HG03280 (cell line): Measurements from ENCODE around the gene NRTN.

ENCODE experiments used
- ATAC-seq: cut with Tn5 transposase; IDR thresholded peaks from one replicate; pipeline ENCODE4 v1.9.1; 2021; ENCODE audit warnings: mild to moderate bottlenecking, moderate library complexity; ENCODE audit not compliant: unreplicated experiment

Gene NRTN

DNA sequence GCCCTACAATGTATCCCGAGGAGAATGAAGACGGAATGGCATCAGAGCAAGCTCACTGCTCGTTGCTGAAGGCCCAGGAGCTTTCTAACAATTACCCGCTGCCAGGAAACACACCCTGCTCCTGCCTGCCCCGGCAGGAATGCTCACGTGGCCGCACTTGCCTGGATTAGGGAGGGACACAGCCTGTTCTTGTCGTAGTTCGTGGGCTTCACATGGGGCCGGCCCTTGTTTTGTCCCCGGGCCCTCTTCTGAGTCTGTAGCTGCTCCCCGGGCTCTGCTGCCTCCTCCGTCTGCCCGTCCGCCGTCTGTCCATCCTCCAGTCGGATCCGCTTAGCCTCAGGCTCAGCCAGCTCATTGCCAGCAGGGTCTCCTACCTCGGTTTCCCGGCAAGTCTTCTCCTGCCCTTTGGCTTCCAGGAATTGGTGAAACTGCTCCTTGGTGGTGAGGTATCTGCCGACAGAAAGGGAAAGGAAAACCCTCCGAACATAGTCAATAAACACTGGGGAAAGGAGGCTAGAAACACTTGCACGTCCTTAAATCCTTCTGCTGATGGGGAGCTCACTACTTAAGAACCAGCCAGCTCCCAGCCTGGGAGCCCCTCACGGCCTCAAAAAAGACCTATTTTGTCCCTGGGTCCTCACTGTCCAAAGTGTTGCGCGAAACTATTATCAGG lies 14.8 kb upstream of the NRTN start:
- ATAC-seq = no peak

DNA sequence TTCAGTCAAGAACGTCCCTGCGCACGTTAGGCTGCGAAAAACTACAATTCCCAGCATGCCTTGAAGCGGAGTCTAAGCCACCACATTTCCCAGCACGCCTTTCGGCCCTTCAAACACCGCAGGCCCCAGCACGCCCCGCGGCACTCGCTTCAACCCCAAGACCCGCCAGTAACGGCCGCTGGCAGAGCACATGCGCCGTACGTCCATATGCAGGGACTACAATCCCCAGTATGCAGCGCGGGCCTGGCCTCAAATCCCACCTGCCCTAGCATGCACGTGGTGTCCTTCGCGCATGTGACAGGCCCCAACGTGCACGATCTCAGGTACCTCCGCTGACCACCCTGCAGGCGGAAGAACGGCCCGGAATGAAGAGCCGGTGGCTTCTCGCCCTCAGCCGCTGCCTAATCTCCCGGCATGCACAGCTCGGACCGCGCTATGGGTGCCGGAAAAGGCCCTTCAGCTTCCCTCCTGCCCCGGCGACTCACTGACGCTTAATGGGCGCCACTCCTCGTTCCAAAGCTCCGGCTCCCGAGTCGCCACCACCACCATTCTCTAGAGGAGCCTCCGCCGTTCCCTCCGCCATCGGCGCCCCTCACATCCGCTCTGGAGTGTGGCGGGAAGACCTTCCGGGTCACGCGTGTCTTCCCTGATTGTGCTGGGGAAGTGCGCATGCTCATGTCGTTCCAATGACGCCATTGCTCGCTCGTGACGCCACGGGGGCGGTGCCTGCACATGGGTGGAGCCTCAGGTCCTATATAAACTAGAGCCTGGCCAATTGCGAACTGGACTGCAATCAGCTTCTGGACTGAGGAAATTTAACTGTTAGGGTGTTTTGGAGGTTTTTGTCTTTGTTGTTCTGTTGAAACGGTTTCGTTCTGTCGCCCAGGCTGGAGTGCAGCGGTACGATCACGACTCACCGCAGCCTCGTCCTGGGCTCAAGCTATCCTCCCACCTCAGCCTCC lies 14.0 kb upstream of the NRTN start, which contains the start of gene DUS3L:
Gene DUS3L, minus strand, starts transcription at position 605 of the 962 bp plus-strand sequence. Its CDS starts 22 bp downstream, at position 583.
- peak; percentile 90 for ATAC-seq

DNA sequence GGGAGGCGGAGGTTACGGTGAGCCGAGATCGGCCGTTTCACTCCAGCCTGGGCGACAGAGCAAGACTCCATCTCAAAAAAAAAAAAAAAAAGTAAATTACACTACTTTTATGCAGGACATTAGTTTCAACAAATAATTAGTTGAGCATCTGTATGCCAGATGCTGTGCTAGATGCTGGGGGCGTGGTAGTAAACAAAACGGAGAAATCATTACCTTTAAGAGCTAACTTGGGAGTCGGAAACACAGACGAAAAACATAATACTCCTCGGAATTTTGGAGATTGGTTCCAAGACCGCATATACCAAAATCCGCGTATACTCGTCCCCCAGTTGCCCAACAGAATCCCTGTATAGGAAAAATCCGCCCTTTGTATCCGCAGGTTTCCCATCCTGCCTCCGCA lies 12.6 kb upstream of the NRTN start:
- no peak for ATAC-seq

DNA sequence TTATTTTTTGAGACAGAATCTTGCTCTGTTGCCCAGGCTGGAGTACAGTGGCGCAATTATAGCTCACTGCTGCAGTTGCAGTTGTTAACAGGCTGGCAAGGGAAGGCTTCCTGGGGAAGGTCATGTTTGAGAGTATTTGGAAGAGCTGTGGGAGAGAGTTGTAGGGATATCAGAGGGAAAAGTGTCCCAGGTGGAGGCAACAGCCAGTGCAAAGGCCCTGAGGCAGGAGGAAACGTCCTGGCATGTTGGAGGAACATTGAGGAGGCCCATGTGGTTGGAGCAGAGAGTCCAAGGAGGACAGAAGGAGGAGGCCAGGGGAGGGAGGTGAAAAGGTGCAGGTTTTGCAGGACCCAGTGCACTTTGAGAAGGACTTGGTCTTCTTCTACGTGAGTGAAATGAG lies 11.7 kb upstream of the NRTN start:
- ATAC-seq = no peak

DNA sequence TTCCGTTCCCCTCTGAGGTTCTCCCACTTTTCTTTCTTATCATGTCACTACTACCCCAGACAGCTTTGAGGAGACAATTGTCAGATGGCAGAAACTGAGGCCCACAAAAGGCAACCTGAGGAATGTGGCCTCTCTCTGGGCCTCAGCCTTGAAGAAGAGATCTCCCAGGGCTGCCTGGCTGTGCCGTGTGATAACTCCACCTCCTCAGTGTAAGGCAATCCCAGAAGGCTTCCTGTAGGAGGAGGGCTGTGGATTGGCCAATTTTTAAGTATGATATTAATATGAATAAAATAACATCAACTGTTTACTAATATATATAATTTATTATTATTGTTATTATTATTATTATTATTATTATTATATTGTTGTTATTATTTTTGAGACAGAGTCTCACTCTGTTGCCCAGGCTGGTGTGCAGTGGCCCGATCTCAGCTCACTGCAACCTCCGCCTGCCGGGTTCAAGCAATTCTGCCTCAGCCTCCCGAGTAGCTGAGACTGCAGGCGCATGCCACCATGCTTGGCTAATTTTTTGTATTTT lies 9.4 kb upstream of the NRTN start:
- no peak for ATAC-seq

DNA sequence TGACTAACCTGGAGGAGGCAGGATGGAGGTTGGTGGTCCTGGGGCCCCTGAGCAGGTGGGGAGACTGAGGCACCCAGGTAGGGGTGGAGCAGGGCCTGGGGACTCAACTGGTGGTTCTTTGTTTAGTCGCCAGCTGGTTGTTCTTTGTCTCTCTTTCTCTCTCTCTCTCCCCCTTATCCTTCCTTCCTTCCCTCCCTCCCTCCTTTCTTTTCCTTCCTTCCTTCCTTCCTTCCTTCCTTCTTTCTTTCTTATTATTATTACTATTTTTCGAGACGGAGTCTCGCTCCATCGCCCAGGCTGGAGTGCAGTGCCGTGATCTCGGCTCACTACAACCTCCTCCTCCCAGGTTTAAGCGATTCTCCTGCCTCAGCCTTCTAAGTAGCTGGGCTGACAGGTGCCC lies 6.6 kb upstream of the NRTN start:
- ATAC-seq = no peak

DNA sequence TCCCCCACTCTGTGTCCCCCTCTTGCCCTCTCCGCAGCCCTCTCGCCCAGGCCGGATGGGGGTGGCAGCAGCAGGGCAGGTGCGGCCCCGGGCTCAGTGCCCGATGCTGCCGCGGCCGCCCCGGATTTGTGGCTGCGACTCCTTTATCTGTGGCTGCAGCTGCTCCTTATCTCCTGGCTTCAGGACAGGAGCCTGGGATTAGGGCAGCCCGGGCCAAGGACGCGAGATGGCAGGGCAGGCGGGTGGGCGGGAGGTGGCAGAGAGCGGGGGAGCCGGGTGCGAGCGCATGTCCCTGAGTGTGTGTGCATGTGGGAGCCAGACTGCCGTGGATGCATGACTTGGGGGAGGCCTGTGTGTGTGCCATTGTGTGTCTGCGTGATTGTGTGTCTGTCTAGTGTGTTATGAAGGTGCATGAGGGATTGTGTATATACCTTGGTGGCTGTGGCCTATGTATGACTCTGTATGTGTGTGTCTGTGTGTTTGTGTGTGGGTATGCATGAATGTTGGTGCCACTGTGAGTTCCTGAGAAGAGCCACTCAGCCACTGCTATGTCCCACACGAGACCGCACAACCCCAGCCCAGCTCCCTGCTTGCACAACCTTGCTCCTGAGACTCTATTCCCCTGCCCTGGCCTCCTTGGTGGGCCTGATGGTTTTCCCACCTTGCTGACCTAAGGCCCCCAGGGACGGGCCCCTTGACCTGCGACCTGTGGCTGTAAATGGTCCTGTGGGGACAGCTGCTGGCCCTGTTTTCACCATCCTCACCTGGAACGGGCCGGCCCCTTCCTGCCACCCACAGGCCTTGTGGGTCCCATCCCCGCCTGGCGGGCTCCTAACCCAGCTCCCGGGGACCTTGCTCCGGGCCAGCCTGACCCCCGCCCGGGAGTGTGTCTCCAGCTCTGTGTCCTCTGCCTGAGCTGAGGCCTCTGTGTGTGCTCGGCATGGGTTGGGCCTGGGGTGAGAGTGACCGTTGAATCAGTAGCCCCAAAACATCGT lies 5.3 kb upstream of the NRTN start:
- ATAC-seq = no peak

DNA sequence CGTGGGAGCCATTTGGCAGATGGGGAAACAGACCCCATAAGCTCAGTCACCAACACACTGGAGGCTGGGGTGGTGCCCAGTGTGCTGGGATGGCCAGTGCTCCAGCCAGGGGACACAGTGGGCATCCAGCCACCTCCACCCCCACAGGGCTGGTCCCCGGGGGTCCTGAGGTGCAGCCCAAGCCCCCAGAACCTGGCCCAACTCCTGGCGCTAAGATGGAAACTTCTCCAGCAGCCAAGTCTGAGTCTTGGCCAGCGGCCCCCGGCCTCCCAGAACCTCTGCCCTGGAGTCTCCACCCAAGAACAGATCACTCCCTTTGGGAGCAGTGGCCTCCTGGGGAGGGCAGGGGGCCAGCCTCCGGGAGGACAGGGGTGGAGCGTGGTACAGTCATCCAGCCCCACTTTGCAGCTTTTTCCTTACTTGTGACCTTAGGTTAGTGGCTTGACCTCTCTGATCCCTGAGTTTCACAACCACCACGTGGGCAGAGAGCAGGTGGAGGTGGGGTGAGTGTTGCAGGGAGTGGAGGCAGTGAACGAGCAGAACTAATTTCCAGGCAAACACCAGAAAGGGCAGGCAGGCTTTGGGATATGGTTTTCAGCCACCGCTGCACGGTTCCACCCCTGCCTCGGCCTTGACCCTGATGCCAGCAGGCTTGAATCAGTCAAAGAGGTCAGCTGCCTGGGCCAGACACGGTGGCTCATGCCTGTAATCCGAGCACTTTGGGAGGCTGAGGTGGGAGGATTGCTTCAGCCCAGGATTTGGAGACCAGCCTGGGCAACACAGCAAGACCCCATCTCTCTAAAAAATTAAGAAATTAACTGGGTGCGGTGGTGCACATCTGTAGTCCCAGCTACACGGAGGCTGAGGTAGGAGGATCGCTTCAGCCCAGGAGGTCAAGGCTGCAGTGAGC lies 4.3 kb upstream of the NRTN start:
- ATAC-seq = no peak

DNA sequence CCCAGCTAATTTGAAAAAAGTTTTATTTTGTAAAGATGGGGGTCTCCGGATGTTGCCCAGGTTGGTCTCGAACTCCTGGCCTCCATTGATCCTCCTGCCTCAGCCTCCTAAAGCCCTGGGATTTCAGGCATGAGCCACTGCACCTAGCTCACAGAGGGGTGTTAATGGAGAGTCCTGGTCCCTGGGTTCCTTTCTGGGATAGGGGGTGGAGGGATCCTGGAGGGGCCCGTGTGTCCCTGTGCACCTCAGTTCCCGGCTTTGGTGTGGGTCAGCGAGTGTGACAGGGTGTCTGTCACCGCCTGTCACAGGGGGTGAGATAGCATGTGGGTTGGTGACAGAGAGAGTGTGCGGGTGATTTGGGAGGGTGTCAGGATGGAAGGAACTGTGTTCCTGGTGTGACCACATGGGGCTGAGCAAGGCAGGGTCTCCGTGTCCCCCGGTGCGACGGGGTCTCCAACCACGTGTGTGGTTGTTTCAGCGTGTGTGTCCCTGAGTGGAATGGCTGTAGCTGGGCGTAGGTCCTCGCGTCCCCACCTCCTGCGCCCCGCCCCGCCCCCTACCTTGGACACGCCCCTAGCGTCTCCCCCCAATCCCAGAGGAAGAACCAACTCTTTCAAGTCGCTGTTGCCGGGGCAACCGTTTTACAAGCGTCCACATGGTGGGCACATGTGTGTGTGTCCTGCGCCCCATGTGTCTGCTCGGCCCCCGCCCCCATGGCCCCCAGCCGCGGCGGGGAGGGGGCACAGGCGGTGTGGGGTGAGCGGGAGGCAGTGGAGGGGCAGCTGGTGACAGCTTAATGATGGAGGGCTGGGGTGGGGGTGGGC lies 2.9 kb upstream of the NRTN start:
- ATAC-seq = no peak

DNA sequence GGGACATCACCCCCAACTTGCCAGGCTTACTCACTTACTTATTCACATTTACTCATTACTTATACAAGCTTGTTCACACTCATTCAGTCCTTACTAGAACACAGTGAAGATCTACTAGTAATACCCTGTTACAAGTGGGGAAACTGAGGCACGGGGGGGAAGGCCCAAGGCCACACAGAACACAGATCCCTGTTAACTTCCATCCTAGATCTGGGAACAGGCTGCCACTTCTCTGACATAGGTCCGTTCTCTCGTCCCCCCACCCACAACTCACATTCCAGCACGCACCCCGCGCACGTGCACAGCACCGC lies 1.5 kb upstream of the NRTN start:
- no peak for ATAC-seq

DNA sequence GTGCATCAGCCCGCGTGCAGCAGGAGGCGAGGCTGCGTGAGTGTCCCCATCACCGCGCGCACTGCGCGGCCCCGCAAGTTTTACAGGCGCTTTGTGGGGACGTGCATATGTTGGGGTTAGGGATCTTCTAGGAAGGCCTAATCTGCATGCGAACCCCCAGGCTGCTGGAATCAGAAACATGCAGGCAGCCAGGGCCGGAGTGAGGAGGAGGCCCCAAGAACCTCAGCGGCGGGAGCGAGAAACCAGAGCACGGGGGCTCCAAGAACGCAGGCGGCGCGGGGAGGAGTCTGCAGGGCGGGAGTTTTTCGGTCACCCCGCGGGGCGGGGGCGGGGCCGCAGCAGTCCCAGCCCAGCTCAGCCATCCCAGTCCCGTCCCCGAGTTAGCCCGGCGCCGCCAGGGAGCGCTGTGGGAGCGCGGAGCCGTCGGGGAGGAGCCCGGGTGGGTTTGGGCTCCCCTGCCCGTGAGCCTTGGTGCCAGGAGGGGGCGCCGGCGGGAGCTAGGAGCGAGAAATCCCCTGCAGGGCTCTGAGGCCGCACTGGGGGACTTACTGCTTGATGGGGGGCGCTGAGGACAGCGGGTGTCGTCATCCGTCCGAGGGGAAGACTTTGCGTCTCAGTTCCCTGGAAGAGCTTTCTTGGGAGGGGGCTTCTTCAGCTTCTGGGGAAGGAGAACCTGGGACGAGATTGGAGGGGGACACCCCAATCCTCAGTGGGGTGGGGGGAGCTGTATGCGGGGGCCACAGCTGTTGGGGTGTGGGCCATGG lies 933 bp upstream of the NRTN start:
- peak; percentile 79 for ATAC-seq

DNA sequence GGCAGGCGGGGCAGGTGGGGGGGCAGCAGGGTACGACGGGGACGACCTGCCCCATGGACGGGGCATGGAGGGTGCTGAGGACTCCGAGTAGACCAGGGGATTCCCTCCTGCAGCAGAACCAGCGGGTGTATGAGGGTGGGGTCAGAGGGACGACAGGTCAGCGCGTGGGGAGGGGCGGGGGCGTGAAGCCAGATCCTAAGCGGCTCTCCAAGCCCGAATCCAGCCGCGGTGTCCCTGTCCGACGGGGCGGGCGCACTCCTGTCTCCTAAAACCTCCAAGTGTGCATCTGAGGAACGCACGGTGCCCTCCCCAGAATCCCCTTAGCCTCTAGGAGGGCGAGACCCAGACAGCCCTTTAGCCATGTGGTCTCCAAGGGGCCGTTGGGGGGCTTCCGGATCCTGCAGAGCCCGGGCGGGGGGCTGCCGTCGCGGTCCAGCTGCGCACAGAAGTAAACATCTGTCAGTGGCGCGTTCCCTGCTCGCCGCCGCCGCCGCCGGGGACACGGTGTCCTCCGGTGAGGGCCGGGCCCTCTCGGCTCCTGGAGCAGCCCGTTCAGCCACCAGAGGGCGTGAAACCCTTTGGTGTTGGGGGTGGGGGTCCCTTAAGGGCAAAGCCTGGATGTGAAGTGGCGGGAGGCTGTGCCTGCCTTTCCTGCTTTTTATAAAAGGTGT lies 730 bp downstream of the NRTN start:
- ATAC-seq = no peak

DNA sequence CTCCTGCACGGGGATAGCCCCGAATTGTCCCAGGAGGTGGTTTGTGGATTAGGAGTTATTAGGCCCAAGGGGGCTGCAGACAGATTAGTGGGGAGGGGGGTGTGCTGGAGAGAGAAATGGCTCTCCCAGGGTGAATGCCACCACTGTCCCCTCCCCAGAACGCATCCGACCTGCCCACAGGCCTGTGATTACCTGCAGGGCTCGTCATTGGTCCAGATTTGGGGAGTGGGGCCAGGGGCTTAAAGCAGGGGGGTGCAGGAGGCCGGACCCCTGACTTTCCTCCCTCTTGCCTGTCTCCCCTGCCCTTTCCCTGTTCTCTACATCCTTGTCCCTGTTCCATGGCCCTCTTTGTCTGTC lies 1.2 kb downstream of the NRTN start:
- no peak for ATAC-seq

DNA sequence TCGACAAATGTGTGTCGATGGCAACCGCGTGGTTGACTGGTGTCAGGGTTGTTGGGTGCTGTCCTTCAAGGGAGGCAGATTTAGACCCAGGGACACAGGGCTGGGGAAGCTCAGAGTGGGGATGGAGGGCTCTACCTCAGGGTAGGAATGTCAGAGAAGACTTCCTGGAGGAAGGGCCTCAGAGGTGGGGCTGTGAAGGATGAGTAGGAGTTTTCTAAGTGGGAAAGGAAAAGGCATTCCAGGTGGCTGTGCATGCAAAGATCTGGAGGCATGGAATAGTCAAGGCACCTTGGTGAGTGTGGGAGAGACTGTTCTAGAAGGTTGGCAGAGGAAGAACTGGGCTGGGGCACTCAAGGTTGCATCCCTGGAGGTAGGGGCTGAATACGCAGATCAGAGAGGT lies 2.0 kb downstream of the NRTN start:
- no peak for ATAC-seq

DNA sequence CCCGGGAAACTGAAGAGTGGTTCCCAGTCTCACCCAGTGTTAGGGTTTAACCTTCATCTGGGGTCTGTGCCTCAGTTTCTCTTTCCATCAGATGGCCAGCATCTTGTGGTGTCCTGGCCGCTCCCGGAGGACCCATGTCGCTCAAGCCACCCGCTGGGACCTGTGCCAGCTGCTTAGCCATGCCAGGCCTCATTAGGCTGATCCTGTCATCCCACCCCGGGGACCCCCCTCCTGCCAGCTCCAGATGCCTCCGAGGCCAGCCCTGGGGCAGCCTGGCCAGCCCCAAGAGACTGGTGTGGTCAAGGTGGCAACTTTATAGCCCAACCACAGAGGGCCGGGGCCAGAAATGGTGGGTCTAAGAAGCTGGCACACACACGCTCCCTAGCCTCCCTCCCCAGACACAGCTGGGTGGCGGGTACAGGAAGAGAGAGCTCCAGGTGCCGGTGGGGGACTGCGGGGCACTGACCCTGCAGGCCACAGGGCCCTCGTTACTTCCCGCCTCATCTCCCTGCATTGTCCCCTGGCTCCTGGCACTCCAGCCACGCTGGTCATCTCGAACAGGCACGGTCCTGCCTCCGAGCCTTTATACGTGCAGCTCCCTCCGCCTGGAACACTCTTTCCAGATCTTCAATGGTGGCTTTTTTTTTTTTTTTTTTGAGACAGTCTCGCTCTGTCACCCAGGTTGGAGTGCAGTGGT lies 3.4 kb downstream of the NRTN start:
- ATAC-seq = no peak

DNA sequence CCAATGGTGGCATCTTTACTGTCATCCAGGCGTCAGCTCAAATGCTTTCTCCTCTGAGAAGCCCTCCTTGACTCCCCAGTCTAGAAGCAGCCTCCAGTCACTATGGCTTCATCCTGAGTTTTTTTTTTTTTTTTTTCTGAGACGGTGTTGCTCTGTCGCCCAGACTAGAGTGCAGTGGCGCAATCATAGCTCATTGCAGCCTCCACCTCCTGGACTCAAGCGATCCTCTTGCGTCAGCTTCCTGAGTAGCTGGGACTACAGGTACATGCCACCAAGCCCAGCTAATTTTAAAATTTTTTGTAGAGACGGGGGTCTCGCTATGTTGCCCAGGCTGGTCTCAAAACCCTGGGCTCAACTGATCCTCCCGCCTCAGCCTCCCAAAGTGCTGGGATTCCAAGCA lies 4.2 kb downstream of the NRTN start:
- no peak for ATAC-seq

DNA sequence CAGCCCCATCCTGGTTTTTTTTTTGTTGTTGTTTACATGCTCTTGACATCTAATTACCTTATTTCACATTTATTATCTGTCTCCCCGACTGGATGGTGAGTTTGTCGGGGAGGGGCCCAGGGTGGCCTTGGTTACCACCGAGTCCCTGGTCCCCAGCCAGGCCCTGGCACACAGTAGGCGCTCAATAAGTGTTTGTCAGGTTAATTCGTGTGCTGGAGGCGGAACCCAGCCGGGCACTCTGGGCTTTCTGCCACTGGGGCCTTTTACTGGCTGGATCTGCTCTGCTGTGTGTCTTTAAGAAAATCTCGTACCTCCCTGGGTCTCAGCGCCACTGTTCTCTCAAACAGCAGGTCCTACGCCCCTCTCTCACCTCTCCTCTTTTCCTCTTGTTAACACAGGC lies 4.6 kb downstream of the NRTN start:
- no peak for ATAC-seq
